Body of pancreas (tissue), 4 donors: ENCODE data around the gene RSRP1.

ENCODE experiments used
- CTCF ChIP-seq, 7 experiments: fragments of 450-650 bp in 4 of 7; fragments of 200-600 bp in 3 of 7; sonication (generic) in 3 of 7; IDR thresholded peaks; one replicate each; pipeline ENCODE4 v1.5.1; 2016 to 2019; ENCODE audit warnings: antibody characterized with exemption in 7 of 7
- POLR2A ChIP-seq, 3 donors: fragments of 450-650 bp; IDR thresholded peaks; one replicate each; pipeline ENCODE4 v1.6.1; 2016; ENCODE audit warnings: antibody characterized with exemption in 3 of 3, mild to moderate bottlenecking in 2 of 3

DNA sequence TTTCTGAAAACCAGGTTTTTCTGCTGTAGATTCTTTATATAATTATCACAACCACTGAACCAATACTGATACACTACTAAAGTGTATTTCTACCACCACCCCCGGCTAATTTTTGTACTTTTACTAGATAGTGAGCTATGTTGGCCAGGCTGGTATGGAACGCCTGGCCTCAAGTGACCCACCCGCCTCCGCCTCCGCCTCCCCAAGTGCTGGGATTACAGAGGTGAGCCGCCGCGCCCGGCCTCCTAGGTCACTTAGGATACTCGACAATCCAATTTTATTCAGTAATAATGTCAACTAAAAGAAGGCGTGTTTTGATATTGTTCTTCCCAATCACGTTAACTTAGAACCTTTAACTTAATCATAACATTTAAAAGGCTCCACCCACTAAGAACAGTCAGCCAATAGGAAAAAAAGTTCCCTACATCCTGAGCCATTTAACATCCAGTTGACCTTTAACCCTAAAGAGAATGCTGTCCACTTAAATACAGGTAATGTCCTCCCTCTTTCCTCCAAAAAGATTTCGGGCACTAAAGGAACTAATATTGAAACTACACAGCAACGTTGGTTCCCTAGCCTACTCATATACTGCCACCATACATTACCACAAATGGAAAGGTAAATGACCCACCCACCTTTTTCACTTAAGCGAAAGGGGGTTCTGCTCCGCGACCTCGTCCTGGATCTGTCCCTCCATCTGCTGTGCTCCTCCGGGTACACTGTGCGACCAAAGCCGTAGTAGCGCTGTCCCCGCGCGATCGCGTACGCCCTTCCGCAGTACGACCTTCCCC, 1.2 kb downstream of the RSRP1 start:
- no peak for TF ChIP-seq CTCF (IDR thresholded peaks at IDR 0.05)
- no peak for TF ChIP-seq POLR2A (IDR thresholded peaks at IDR 0.05)
